ENCODE data around the gene PAQR4.

PAQR4 gene

DNA sequence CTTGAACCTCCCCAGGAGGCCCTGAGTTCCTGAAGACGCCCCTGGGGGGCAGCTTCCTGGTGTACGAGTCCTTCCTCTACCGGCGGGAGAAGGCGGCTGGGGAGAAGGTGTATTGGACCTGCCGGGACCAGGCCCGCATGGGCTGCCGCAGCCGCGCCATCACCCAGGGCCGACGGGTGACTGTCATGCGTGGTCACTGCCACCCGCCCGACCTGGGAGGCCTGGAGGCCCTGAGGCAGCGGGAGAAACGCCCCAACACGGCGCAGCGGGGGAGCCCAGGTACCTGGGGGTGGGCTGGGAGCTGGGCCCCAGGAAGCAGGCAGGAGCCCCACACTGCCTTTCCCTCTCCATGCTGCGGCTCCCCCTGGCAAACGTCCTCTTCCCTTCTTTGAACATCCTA, 35.4 kb upstream of the PAQR4 start:
- TF ChIP-seq YY1 (IDR thresholded peaks at IDR 0.05; ENCODE audit: low read depth) (no peak), EP300 (IDR thresholded peaks at IDR 0.05; ENCODE audit: borderline replicate concordance) (no peak), REST (IDR thresholded peaks at IDR 0.05; ENCODE audit: low read depth) (no peak), ZBTB7A (IDR thresholded peaks at IDR 0.05; ENCODE audit: low read depth) (no peak), TAF1 (IDR thresholded peaks at IDR 0.05; ENCODE audit: low read depth) (no peak), CREB1 (IDR thresholded peaks at IDR 0.05; ENCODE audit: low read depth) (no peak), FOXM1 (IDR thresholded peaks at IDR 0.05; ENCODE audit: borderline replicate concordance, low read depth) (no peak), CEBPB (IDR thresholded peaks at IDR 0.05) (no peak), RAD21 (IDR thresholded peaks at IDR 0.05; ENCODE audit: low read depth) (no peak), NFIC (IDR thresholded peaks at IDR 0.05) (no peak), MAX (IDR thresholded peaks at IDR 0.05) (no peak), EGR1 (IDR thresholded peaks at IDR 0.05) (no peak), TEAD4 (IDR thresholded peaks at IDR 0.05) (no peak), USF1 (IDR thresholded peaks at IDR 0.05) (no peak), TCF12 (IDR thresholded peaks at IDR 0.05; ENCODE audit: low read depth) (no peak)

GRCh38 chr16:2934450-2934849, 34.7 kb upstream of the PAQR4 start:
- TF ChIP-seq ZBTB7A (IDR thresholded peaks at IDR 0.05; ENCODE audit: low read depth) (no peak), EGR1 (IDR thresholded peaks at IDR 0.05) (no peak), TAF1 (IDR thresholded peaks at IDR 0.05; ENCODE audit: low read depth) (no peak), YY1 (IDR thresholded peaks at IDR 0.05; ENCODE audit: low read depth) (no peak), NFIC (IDR thresholded peaks at IDR 0.05) (no peak), USF1 (IDR thresholded peaks at IDR 0.05) (no peak), EP300 (IDR thresholded peaks at IDR 0.05; ENCODE audit: borderline replicate concordance) (no peak), REST (IDR thresholded peaks at IDR 0.05; ENCODE audit: low read depth) (no peak), TEAD4 (IDR thresholded peaks at IDR 0.05) (no peak), MAX (IDR thresholded peaks at IDR 0.05) (no peak), TCF12 (IDR thresholded peaks at IDR 0.05; ENCODE audit: low read depth) (no peak), RAD21 (IDR thresholded peaks at IDR 0.05; ENCODE audit: low read depth) (no peak), FOXM1 (IDR thresholded peaks at IDR 0.05; ENCODE audit: borderline replicate concordance, low read depth) (no peak), CREB1 (IDR thresholded peaks at IDR 0.05; ENCODE audit: low read depth) (no peak)

GRCh38 chr16:2936436-2937011, 32.6 kb upstream of the PAQR4 start:
- TF ChIP-seq EGR1 (IDR thresholded peaks at IDR 0.05) (no peak), NFIC (IDR thresholded peaks at IDR 0.05) (no peak), TCF12 (IDR thresholded peaks at IDR 0.05; ENCODE audit: low read depth) (no peak), RAD21 (IDR thresholded peaks at IDR 0.05; ENCODE audit: low read depth) (no peak), CEBPB (IDR thresholded peaks at IDR 0.05) (no peak)

GRCh38 chr16:2937170-2937569, 32.0 kb upstream of the PAQR4 start:
- TF ChIP-seq YY1 (IDR thresholded peaks at IDR 0.05; ENCODE audit: low read depth) (no peak), RAD21 (IDR thresholded peaks at IDR 0.05; ENCODE audit: low read depth) (no peak), TCF12 (IDR thresholded peaks at IDR 0.05; ENCODE audit: low read depth) (no peak), FOXM1 (IDR thresholded peaks at IDR 0.05; ENCODE audit: borderline replicate concordance, low read depth) (no peak), TAF1 (IDR thresholded peaks at IDR 0.05; ENCODE audit: low read depth) (no peak), USF1 (IDR thresholded peaks at IDR 0.05) (no peak), CEBPB (IDR thresholded peaks at IDR 0.05) (no peak), REST (IDR thresholded peaks at IDR 0.05; ENCODE audit: low read depth) (no peak), EGR1 (IDR thresholded peaks at IDR 0.05) (no peak), TEAD4 (IDR thresholded peaks at IDR 0.05) (no peak), EP300 (IDR thresholded peaks at IDR 0.05; ENCODE audit: borderline replicate concordance) (no peak), ZBTB7A (IDR thresholded peaks at IDR 0.05; ENCODE audit: low read depth) (no peak), CREB1 (IDR thresholded peaks at IDR 0.05; ENCODE audit: low read depth) (no peak), NFIC (IDR thresholded peaks at IDR 0.05) (no peak), MAX (IDR thresholded peaks at IDR 0.05) (no peak)
